Measurements from ENCODE around the gene ALOX15.
"Not testable (repeated sequence)": the region's sequence is repeated elsewhere in the genome, so short reads cannot be mapped to it uniquely, and the experiment has no call there.

Gene ALOX15

DNA sequence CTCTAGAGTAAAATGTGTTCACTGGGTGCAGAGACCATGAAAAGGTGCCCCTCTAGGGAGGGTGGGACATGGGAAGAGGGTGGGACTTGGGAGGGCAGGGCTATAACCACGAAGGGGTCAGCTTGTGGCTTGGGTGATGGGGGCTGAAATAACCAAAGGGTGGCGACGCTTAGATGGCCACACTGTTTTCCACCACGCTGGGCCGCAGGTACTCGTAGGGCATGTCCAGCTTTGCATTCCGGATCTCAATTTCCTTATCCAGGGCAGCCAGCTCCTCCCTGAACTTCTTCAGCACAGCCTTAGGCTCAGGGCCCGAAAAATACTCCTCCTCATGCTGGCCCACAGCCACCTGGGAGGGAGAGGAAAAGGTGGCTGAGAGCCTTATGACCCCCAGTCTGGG lies 10.0 kb downstream of the ALOX15 start:
- intact Hi-C loops (cut with DNase I; ENCODE audit: low total_unique reads), result no loop called here
- no peak for DNase-seq
- H3K27ac ChIP-seq, result no peak overlapping the region
- H3K9me3 ChIP-seq, result no peaks in the 10 kb centered on the region
- TF ChIP-seq, protein P1, sequence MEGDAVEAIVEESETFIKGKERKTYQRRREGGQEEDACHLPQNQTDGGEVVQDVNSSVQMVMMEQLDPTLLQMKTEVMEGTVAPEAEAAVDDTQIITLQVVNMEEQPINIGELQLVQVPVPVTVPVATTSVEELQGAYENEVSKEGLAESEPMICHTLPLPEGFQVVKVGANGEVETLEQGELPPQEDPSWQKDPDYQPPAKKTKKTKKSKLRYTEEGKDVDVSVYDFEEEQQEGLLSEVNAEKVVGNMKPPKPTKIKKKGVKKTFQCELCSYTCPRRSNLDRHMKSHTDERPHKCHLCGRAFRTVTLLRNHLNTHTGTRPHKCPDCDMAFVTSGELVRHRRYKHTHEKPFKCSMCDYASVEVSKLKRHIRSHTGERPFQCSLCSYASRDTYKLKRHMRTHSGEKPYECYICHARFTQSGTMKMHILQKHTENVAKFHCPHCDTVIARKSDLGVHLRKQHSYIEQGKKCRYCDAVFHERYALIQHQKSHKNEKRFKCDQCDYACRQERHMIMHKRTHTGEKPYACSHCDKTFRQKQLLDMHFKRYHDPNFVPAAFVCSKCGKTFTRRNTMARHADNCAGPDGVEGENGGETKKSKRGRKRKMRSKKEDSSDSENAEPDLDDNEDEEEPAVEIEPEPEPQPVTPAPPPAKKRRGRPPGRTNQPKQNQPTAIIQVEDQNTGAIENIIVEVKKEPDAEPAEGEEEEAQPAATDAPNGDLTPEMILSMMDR (IDR thresholded peaks at IDR 0.05), result no peak
- peaks cover 0 to 33% of the 10 kb centered on the region in 2 donors for H3K27me3 ChIP-seq
- no peaks in the 10 kb centered on the region for H3K36me3 ChIP-seq
- H3K4me3 ChIP-seq, result no peak overlapping the region
- no peaks in the 10 kb centered on the region for H3K4me1 ChIP-seq

DNA sequence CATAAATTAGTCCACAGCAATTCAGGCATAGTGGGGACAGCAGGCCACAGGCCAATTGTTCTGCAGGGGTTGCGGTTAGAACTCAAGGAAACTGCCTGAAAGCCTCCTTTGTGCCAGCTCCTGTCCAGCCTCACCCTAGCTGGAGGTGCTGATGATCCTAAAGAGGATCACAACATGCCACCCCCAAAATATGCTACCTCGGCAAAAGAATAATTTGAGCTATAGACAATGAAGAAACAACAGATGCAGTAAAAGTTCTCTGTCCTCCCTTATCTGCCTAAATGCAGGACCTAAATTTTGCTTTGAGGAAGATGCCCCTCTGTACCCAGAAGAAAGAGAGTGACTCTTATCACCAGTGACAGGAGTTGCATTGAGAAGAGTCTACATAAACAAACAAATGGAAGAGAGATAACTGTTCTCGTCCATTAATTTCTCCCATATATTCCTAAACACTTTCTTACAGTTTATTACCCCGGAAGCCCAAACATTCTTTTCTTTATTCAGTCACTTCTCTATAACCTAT lies 14.7 kb downstream of the ALOX15 start:
- no peak overlapping the region for H3K4me3 ChIP-seq
- TF ChIP-seq, protein P1 (IDR thresholded peaks at IDR 0.05), result no peak
- peaks cover 0 to 7% (median 4%) of the 10 kb centered on the region in 4 donors for H3K4me1 ChIP-seq
- peaks cover 0 to 9% of the 10 kb centered on the region in 2 donors for H3K27me3 ChIP-seq
- DNase-seq, result no peak
- H3K27ac ChIP-seq, result no peak overlapping the region
- H3K36me3 ChIP-seq, result no peaks in the 10 kb centered on the region
- intact Hi-C loops (cut with DNase I; ENCODE audit: low total_unique reads), result loop anchor here (5.0 kb wide), 2 partner anchors 59 to 204 kb away; no protein-coding TSS in a partner anchor
- H3K9me3 ChIP-seq, result no peaks in the 10 kb centered on the region

DNA sequence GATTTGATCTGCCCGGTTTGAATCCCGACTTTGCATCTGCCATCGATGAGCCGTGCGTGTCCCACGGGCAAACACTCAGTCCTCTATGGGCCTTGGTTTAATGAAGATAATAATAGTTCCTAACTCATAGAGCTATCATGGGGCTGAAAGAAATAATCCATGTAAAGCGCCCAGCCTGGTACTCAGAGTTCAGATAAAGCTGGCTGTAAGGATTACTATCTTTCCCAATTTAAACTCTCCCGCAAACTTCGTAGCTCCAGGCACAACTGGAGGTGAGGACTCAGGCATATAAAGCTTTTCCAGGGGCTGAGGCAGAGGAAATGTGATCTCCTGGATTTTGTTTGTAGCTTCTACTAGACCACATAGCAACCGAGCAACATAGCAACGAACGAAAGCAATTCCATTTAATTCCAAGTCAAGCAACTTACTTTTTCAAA lies 16.3 kb downstream of the ALOX15 start:
- DNase-seq, result no peak
- Histone ChIP-seq H3K27ac (no peak overlapping the region), H3K4me3 (no peak overlapping the region), H3K27me3 (peaks cover 0 to 2% of the 10 kb centered on the region in 2 donors), H3K36me3 (no peaks in the 10 kb centered on the region), H3K4me1 (peaks cover 0 to 7% (median 4%) of the 10 kb centered on the region in 4 donors), H3K9me3 (no peaks in the 10 kb centered on the region)
- TF ChIP-seq, protein P1 (IDR thresholded peaks at IDR 0.05), result no peak
- intact Hi-C loops (cut with DNase I; ENCODE audit: low total_unique reads), result loop anchor here (5.0 kb wide), 2 partner anchors 58 to 203 kb away; no protein-coding TSS in a partner anchor

DNA sequence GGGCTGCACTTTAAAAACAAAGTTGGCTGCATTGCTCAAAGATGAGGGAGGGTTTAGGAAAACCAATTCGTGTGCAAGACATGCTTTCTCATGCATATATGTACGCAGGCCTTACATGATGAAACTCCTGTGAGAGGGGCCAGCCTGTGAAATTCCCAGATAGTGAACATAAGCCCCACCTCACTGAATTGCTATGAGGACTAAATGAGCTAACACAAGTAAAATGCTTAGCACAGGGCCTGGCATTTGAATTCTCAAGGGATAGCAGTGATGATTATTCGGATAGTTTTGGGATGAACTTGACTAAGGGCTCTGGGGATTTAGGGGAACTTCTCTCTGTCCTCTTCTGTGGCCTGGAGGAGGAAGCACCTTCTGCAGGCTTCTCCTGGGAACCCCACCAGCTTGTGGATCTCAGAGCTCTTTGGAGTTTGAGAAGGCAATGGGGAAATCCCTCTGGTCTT lies 17.0 kb downstream of the ALOX15 start:
- H3K27ac ChIP-seq; intact Hi-C loops (cut with DNase I; ENCODE audit: low total_unique reads); DNase-seq: not testable (repeated sequence)

DNA sequence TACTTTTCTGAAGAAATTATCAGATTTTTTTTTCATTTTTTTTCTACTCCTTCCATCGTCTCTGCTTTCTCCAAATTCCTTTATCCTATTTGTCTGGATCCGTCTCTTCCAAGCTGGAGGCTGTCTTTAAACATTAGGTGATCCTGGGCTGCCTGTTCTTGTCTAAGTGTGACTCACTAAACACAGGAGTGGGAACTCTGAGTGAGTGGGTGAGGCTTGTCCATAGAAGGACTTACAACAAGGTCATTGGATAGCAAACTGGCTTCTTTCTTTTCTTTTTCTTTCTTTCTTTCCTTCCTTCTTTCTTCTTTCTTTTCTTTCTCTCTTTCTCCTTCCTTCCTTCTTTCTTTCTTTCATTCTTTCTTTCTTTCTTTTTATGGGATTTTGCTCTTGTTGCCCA lies 18.2 kb downstream of the ALOX15 start:
- TF ChIP-seq, protein P1 (IDR thresholded peaks at IDR 0.05), result no peak
- intact Hi-C loops (cut with DNase I; ENCODE audit: low total_unique reads), result no loop called here
- Histone ChIP-seq H3K4me3 (no peak overlapping the region), H3K27me3 (peaks cover 0 to 3% of the 10 kb centered on the region in 2 donors), H3K4me1 (peaks cover 0 to 7% (median 4%) of the 10 kb centered on the region in 4 donors), H3K36me3 (no peaks in the 10 kb centered on the region), H3K9me3 (no peaks in the 10 kb centered on the region), H3K27ac (no peak overlapping the region)
- no peak for DNase-seq

More for the DNA sequence above, 17.0 kb downstream of the ALOX15 start:
- not testable (repeated sequence) for H3K36me3 ChIP-seq, H3K9me3 ChIP-seq, H3K4me3 ChIP-seq, H3K4me1 ChIP-seq, H3K27me3 ChIP-seq

DNA sequence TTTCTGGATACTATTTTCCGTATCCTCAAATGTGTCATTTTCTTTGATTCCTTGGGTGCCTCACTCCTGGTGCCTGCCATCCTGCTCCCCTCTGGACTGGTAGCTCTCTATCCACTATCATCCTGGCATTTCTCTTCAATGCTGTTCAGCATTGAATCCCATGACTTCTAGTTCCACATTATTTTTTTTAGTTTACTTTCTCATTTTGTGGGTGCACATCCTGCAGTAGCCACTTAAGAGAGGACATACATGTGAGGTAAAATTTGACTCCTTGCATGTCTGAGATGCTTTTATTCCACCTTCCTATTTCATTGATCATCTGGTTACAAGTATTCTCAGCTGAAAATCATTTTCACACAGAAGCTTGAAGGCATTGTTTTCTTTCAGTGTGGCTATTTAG lies 19.1 kb downstream of the ALOX15 start:
- Histone ChIP-seq H3K4me1 (peaks cover 0 to 7% (median 4%) of the 10 kb centered on the region in 4 donors), H3K9me3 (no peaks in the 10 kb centered on the region), H3K27ac (no peak overlapping the region), H3K27me3 (peaks cover 0 to 8% of the 10 kb centered on the region in 2 donors), H3K36me3 (no peaks in the 10 kb centered on the region), H3K4me3 (no peak overlapping the region)
- TF ChIP-seq, protein P1 (IDR thresholded peaks at IDR 0.05), result no peak
- intact Hi-C loops (cut with DNase I; ENCODE audit: low total_unique reads), result no loop called here
- DNase-seq, result no peak

Measured in tibial artery (tissue), 4 donors.